ENCODE data around the gene SDR42E1. TPM values are rescaled to one million over a fixed set of nuclear protein-coding genes. Genes with fewer than 3 reads are reported as not detected.

The SDR42E1 gene
- total RNA-seq, 1 donor = 2.6 TPM

DNA sequence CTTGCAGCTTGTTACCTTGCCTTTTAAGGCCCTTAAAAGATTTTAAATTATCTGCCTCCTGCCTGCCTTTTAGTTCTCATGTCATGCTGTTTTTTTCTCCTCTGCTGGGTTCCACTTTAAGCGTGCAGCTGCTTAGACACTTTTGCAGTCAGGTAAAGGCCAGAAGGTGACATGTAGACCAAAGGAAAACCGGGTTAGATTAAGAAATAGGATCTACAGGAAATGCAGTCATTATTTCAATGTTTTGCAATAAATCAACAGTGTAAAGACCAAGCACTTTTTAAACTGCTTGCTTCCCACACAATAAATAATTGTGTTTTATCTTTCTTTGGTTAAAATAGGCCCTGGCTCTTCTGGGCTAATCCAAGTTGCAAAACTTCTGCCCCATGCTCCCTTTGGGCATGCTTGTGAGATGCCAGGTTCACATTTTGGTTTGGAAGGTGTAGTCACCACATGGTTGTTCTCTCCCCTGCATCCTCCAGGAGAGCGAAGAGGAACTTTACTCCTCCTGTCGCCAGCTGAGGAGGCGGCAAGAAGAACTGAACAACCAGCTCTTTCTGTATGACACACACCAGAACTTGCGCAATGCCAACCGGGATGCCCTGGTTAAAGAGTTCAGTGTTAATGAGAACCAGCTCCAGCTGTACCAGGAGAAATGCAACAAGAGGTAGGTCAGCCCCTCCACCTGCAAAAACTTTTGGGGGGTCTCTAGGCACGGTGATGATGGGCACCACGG is 54.9 kb downstream of the SDR42E1 start:
- H3K4me3 ChIP-seq (ENCODE audit: low read depth, low read length) = no peak overlapping the region
- TF ChIP-seq CTCF (IDR thresholded peaks at IDR 0.05; ENCODE audit: insufficient read depth, low read depth, low read length) = no peak
- peak; percentile 30 for DNase-seq (ENCODE audit: low read depth)

- DNase-seq (ENCODE audit: low read depth) = no peak
- TF ChIP-seq CTCF (IDR thresholded peaks at IDR 0.05; ENCODE audit: insufficient read depth, low read depth, low read length) = no peak
- H3K4me3 ChIP-seq (ENCODE audit: low read depth, low read length) = no peak overlapping the region
Observed at GRCh38 chr16:81951564-81951963, 59.7 kb downstream of the SDR42E1 start.

DNA sequence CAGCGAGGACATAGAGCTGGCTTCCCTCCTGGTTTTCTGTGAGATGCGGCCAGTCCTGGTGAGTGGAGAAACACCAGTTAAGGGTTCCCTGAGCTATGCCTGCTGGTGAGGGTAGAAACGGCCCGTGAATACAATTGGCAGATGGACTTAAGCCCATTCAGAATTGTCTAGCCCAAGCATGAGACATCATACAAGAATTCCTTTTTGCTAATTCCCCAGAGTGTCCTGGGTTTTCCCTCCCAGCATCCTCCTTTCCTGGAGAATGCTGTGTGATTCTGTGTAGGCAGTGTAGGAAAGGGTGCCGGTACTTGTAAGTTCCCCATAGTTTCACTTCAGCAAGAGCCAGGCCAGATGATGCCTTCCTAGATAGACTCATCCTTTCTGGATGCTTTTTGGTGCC is 65.1 kb downstream of the SDR42E1 start:
- no peak overlapping the region for H3K4me3 ChIP-seq (ENCODE audit: low read depth, low read length)
- no peak for TF ChIP-seq CTCF (IDR thresholded peaks at IDR 0.05; ENCODE audit: insufficient read depth, low read depth, low read length)
- peak; percentile 21 for DNase-seq (ENCODE audit: low read depth)

DNA sequence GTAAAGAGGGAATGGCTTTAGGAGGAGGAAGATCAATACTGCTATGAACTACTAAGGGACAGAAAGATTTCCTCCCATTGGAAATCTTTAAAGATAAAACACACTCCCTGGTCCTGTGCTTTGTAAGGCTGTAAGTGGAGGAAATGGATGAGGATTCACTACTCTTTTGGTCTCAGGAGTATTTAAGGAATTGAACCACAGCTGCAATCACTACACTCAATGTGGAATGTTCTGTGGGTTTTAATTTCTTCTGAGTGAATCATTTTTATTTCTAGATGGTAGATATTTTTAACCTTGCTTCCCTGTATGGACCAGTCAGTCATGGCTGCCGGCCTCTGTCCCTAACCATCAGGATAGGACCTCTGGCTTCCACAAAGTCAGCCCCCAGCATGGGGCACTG is 65.6 kb downstream of the SDR42E1 start:
- H3K4me3 ChIP-seq (ENCODE audit: low read depth, low read length) = no peak overlapping the region
- TF ChIP-seq CTCF (IDR thresholded peaks at IDR 0.05; ENCODE audit: insufficient read depth, low read depth, low read length) = no peak
- peak; percentile 11 for DNase-seq (ENCODE audit: low read depth)

GRCh38 chr16:81942007-81942601 is 69.2 kb downstream of the SDR42E1 start:
- DNase-seq (ENCODE audit: low read depth) = no peak
- no peak for TF ChIP-seq CTCF (IDR thresholded peaks at IDR 0.05; ENCODE audit: insufficient read depth, low read depth, low read length)
- no peak overlapping the region for H3K4me3 ChIP-seq (ENCODE audit: low read depth, low read length)

DNA sequence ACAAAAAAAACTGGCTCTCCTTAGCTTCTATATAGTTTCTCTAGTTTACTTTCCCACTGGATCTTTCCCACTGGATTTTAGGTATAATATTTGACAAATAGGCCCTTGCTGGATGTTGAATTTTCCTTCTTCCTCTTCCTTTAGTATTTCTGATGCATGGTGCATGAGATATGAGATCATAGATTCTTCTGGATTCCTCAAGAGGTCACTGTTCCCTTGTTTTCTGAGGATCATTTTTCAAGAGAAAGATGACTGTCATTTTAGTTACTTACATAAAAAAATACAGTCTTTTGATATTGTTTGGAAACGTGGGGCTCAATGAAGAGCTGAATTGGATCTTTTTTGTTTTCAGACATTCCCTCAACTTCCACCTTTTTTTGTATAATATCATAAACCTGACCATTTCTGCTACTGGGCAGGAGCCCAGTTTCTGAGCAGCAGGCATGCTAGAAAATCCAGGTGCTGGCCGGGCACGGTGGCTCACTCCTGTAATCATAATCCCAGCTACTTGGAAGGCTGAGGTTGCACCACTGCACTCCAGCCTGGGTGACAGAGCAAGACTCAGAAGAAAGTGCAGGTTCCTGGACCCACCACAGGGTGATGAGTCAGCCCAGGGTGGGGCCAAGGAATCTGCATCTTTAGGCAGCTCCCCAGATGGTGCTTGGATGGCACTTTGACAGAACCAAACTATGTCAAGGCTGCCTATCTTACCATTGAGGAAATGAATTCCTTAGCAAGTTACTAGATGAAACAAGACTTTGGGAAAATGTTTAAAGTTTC is 70.3 kb downstream of the SDR42E1 start:
- H3K4me3 ChIP-seq (ENCODE audit: low read depth, low read length) = no peak overlapping the region
- peak; percentile 75 for DNase-seq (ENCODE audit: low read depth)
- peak; percentile 60 for TF ChIP-seq CTCF (IDR thresholded peaks at IDR 0.05; ENCODE audit: insufficient read depth, low read depth, low read length)

Data from fibroblast of villous mesenchyme (primary cell).